ENCODE data around the gene ECE1. TPM values are rescaled to one million over a fixed set of nuclear protein-coding genes. Genes with fewer than 3 reads are reported as not detected.
"Not testable (repeated sequence)": the region's sequence is repeated elsewhere in the genome, so short reads cannot be mapped to it uniquely, and the experiment has no call there.

ECE1 gene
- total and polyA plus RNA-seq, 9 donors = 37.3 to 313 (median 119) TPM

DNA sequence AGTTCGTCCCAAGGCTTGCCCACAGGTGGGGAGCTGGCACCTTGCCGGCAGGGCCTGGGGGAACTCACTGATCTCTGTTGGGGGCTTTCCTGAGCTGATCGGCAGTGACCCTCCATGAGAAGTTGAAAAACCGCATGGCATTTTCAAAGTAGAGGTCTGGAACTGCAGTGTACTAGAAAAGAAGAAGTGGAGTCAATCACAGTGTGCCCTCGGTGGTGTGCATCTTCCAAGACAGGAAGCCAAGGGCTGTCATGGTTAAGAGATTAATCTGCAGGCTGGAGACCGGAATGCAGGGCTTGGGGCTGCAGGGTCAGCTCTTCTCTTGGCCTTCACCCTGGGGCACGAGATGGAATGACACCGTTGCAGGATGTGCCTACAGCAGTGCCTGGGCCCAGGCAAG is 56.8 kb downstream of the ECE1 start:
- intact Hi-C loops (cut with DNase I) = loop anchor here in 2 of 4 donors (2.0 to 10.0 kb wide), 2 partner anchors 135 to 431 kb away; partner anchors contain the start of gene RAP1GAP (in 1 of the 2)
- TF ChIP-seq, protein P1, sequence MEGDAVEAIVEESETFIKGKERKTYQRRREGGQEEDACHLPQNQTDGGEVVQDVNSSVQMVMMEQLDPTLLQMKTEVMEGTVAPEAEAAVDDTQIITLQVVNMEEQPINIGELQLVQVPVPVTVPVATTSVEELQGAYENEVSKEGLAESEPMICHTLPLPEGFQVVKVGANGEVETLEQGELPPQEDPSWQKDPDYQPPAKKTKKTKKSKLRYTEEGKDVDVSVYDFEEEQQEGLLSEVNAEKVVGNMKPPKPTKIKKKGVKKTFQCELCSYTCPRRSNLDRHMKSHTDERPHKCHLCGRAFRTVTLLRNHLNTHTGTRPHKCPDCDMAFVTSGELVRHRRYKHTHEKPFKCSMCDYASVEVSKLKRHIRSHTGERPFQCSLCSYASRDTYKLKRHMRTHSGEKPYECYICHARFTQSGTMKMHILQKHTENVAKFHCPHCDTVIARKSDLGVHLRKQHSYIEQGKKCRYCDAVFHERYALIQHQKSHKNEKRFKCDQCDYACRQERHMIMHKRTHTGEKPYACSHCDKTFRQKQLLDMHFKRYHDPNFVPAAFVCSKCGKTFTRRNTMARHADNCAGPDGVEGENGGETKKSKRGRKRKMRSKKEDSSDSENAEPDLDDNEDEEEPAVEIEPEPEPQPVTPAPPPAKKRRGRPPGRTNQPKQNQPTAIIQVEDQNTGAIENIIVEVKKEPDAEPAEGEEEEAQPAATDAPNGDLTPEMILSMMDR (IDR thresholded peaks at IDR 0.05) = no peak
- TF ChIP-seq EP300 (IDR thresholded peaks at IDR 0.05) = no peak
- TF ChIP-seq POLR2A (IDR thresholded peaks at IDR 0.05) = no peak

DNA sequence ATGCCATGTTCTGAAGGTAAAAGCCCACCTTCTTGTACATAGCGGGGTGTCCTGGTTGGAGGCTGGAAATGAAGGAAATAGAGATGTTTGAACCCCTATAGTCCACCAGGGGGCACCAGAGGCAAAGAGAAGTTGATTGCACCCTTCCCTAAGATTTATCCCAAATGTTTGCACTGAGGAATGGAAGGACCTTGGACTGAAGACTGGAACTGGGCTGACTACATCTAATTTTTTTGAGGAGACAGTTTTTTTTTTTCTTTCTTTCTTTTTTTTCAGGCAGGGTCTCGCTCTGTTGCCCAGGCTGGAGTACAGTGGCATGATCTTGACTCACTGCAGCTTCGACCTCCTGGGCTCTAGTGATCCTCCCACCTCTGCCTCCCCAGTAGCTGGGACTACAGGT is 58.2 kb downstream of the ECE1 start:
- no peaks in the 10 kb centered on the region for H3K27me3 ChIP-seq
- intact Hi-C loops (cut with DNase I) = loop anchor here in 2 of 4 donors (2.0 to 10.0 kb wide), 2 partner anchors 137 to 433 kb away; partner anchors contain the start of gene RAP1GAP (in 1 of the 2)
- DNase-seq = peak in 2 of 5 donors; percentile 40 to 63
- TF ChIP-seq, protein P1 (IDR thresholded peaks at IDR 0.05) = peak; percentile 48 to 86 (median 73)
- TF ChIP-seq EP300 (IDR thresholded peaks at IDR 0.05) (no peak), POLR2A (IDR thresholded peaks at IDR 0.05) (no peak)
- H3K4me1 ChIP-seq (ENCODE audit: insufficient read depth) = no peaks in the 10 kb centered on the region
- no peaks in the 10 kb centered on the region for H3K9me3 ChIP-seq
- H3K36me3 ChIP-seq = no peaks in the 10 kb centered on the region
- H3K4me3 ChIP-seq = no peak overlapping the region
- 58 to 76% (median 76%) methylated on average over 3 of the region's 3 CpGs for WGBS, 3 donors
- H3K27ac ChIP-seq = no peak overlapping the region

More for the DNA sequence above, 56.8 kb downstream of the ECE1 start:
- no peak for DNase-seq
- no peaks in the 10 kb centered on the region for H3K27me3 ChIP-seq
- H3K4me1 ChIP-seq (ENCODE audit: insufficient read depth) = no peaks in the 10 kb centered on the region
- no peak overlapping the region for H3K27ac ChIP-seq
- no peaks in the 10 kb centered on the region for H3K36me3 ChIP-seq
- WGBS, 3 donors = 55 to 67% (median 56%) methylated on average over 8 of the region's 8 CpGs
- no peak overlapping the region for H3K4me3 ChIP-seq
- no peaks in the 10 kb centered on the region for H3K9me3 ChIP-seq

DNA sequence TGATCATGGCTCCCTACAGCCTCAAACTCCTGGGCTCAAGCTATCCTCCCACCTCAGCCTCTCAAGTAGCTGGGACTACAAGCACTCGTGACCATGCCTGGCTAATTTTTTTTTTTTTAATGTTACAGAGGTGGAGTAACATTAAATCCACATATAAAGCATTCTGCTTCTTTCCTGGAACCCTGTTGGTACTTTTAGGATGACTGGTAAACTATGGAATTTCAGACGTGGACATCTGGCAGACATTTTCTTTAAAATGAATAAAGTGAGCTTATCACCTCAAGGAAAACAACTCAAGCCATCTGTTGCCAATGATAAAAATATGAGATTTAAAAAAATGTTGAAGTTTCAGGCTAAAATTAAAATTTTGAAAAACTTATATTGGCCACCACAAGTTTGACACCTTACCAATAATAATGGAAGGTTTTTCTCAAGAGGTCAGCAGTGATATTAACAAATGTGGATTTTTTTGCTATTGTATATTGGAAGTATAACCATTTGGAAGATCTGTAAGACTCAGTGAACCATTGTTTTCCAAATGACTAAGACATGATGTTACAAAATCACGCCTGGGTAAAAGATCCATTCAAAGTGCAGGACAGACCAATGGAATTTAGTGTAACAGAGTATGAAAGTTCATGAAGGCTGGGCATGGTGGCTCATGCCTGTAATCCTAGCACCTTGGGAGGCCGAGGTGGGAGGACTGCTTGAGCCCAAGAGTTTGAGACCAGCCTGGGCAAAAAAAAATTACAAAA is 60.8 kb downstream of the ECE1 start:
- no peaks in the 10 kb centered on the region for H3K36me3 ChIP-seq
- no peak for DNase-seq

DNA sequence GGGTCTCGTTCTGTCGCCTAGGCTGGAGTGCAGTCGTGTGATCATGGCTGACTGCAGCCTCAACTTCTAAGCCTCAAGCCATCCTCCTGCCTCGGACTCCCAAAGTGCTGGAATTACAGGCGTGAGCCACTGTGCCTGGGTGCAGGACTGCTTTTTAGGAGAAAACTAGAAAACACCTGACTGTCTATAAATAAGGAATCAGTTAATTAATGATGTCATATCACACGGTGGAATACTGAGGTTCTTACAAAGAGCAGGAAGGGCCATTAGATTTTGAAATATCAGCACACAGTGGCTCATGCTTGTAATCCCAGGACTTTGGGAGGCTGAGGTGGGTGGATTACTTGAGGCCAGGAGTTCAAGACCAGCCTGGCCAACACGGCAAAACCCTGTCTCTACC is 62.0 kb downstream of the ECE1 start:
- DNase-seq; H3K27me3 ChIP-seq; H3K36me3 ChIP-seq; H3K4me1 ChIP-seq (ENCODE audit: insufficient read depth); intact Hi-C loops (cut with DNase I); H3K4me3 ChIP-seq; H3K9me3 ChIP-seq; H3K27ac ChIP-seq: not testable (repeated sequence)
- WGBS, 3 donors = 83 to 91% (median 83%) methylated on average over 7 of the region's 7 CpGs

More for the DNA sequence above, 60.8 kb downstream of the ECE1 start:
- H3K27me3 ChIP-seq = no peaks in the 10 kb centered on the region
- intact Hi-C loops (cut with DNase I) = no loop called here
- no peak overlapping the region for H3K27ac ChIP-seq
- no peak overlapping the region for H3K4me3 ChIP-seq
- no peaks in the 10 kb centered on the region for H3K9me3 ChIP-seq
- 84 to 88% (median 87%) methylated on average over 4 of the region's 4 CpGs for WGBS, 3 donors
- no peaks in the 10 kb centered on the region for H3K4me1 ChIP-seq (ENCODE audit: insufficient read depth)
- TF ChIP-seq, protein P1 (IDR thresholded peaks at IDR 0.05) = no peak
- TF ChIP-seq POLR2A (IDR thresholded peaks at IDR 0.05) (no peak), EP300 (IDR thresholded peaks at IDR 0.05) (no peak)

DNA sequence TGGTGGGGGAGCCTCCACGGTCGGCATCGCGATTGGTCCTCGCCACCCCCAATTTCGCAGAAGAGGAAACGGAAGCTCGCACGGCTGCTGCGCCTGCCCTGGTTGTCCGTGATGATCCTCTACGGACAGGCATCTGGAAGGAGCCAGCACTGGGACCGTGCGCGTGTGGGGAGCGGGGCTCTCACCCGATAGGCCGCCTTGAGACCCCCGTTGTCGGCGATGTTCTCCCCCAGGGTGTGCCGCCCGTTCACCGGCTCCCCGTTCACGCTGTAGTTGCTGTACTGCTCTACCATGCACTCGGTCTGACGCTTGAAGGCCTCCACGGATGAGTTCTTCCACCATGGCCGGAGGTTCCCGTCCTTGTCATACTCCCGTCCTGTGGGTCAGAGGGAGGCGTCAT is 65.2 kb downstream of the ECE1 start:
- H3K4me1 ChIP-seq (ENCODE audit: insufficient read depth) = no peaks in the 10 kb centered on the region
- no peak for DNase-seq
- H3K27me3 ChIP-seq = no peaks in the 10 kb centered on the region
- H3K36me3 ChIP-seq = no peaks in the 10 kb centered on the region
- TF ChIP-seq EP300 (IDR thresholded peaks at IDR 0.05) (no peak), POLR2A (IDR thresholded peaks at IDR 0.05) (no peak)
- TF ChIP-seq, protein P1 (IDR thresholded peaks at IDR 0.05) = no peak
- intact Hi-C loops (cut with DNase I) = no loop called here
- H3K9me3 ChIP-seq = no peaks in the 10 kb centered on the region
- H3K4me3 ChIP-seq = no peak overlapping the region
- 93 to 96% (median 95%) methylated on average over 33 of the region's 33 CpGs for WGBS, 3 donors
- H3K27ac ChIP-seq = no peak overlapping the region

Data from ovary (tissue), 9 donors.